PC-9 (cell line): ENCODE data around the gene PNPO. TPM values are rescaled to one million over a fixed set of nuclear protein-coding genes. Genes with fewer than 3 reads are reported as not detected.

Experiments
- BruUV-seq: library from RNA; stranded (reverse); fragments of 400-500 nt; replicated peaks from 2 replicates; lab custom pipeline; 2021; lab: Mats Ljungman, UMichigan
- CTCF ChIA-PET: fragments of 300-600 bp; sonication (Branson Sonifier 250); formaldehyde crosslinking; loops from one replicate; lab custom pipeline; 2022; ENCODE audit warnings: antibody characterized with exemption; lab: Charles Lee
- POLR2A ChIA-PET: fragments of 300-600 bp; sonication (Branson Sonifier 250); formaldehyde crosslinking; loops from one replicate; lab custom pipeline; 2022; ENCODE audit warnings: antibody characterized with exemption; ENCODE audit not compliant: unreplicated experiment; lab: Charles Lee
- DNase-seq, 2 experiments: peaks; one replicate each; pipeline versions ENCODE4 v3.0.0 to v3.0.0-alpha.2; 2015 to 2022; ENCODE audit warnings: mixed read lengths in 1 of 2
- H2AFZ ChIP-seq: fragments of 200-600 bp; sonication (generic); 2 replicates; pipeline ENCODE4 v1.8.1; 2017; ENCODE audit warnings: antibody characterized with exemption
- H3F3A ChIP-seq: fragments of 200-600 bp; sonication (generic); 2 replicates; pipeline ENCODE4 v1.8.1; 2017; ENCODE audit warnings: antibody characterized with exemption, mild to moderate bottlenecking, low read depth; ENCODE audit not compliant: insufficient read depth
- H3K27ac ChIP-seq: fragments of 200-600 bp; sonication (generic); 2 replicates; pipeline ENCODE4 v1.6.1; 2016; ENCODE audit warnings: mixed run types
- H3K27me3 ChIP-seq: fragments of 200-600 bp; sonication (generic); 2 replicates; pipeline ENCODE4 v1.6.1; 2016; ENCODE audit warnings: low read depth, mixed run types; ENCODE audit not compliant: insufficient read depth
- H3K36me3 ChIP-seq: fragments of 200-600 bp; sonication (generic); 2 replicates; pipeline ENCODE4 v1.6.1; 2016; ENCODE audit warnings: low read depth, mixed run types
- H3K4me1 ChIP-seq: fragments of 200-600 bp; sonication (generic); replicated peaks from 2 replicates; pipeline ENCODE4 v1.6.1; 2016; ENCODE audit warnings: mixed run types; ENCODE audit not compliant: insufficient read depth
- H3K4me2 ChIP-seq: fragments of 200-600 bp; sonication (generic); 2 replicates; pipeline ENCODE4 v1.6.1; 2017; ENCODE audit warnings: mixed run types
- H3K4me3 ChIP-seq: fragments of 200-600 bp; sonication (generic); 2 replicates; pipeline ENCODE4 v1.6.1; 2016; ENCODE audit warnings: mixed run types
- H3K79me2 ChIP-seq: fragments of 200-600 bp; sonication (generic); 2 replicates; pipeline ENCODE4 v1.6.1; 2017; ENCODE audit warnings: low read depth, mixed run types
- H3K9me2 ChIP-seq: fragments of 200-600 bp; sonication (generic); 2 replicates; pipeline ENCODE4 v1.8.1; 2017; ENCODE audit warnings: mild to moderate bottlenecking; ENCODE audit not compliant: insufficient read depth
- H3K9me3 ChIP-seq: fragments of 200-600 bp; sonication (generic); 2 replicates; pipeline ENCODE4 v1.8.1; 2016; ENCODE audit warnings: low read depth; ENCODE audit not compliant: insufficient read depth
- H4K20me1 ChIP-seq: fragments of 200-600 bp; sonication (generic); 2 replicates; pipeline ENCODE4 v1.8.1; 2017; ENCODE audit not compliant: insufficient read depth
- EZH2 ChIP-seq: fragments of 200-600 bp; sonication (generic); IDR thresholded peaks from 2 replicates; pipeline ENCODE4 v1.8.0; 2017; ENCODE audit warnings: antibody characterized with exemption, low read depth
- intact Hi-C: fragments of 100-400 bp; cut with micrococcal nuclease; formaldehyde crosslinking; loops from one replicate; pipeline ENCODE4 v1.10.0; 2022; ENCODE audit not compliant: unreplicated experiment
- total RNA-seq: library from RNA; stranded (reverse); gene quantifications from 2 replicates; pipeline ENCODE4 v1.2.3, GENCODE V29; 2021
- TF ChIP-seq, protein P1 (sequence below): fragments of 200-600 bp; sonication (generic); conservative IDR thresholded peaks from 2 replicates; pipeline ENCODE4 v1.6.1; 2017; ENCODE audit warnings: mixed run types, antibody characterized with exemption, mild to moderate bottlenecking, moderate library complexity

The PNPO gene
- total RNA-seq, 1 experiment from 2014 or later, result 40.2 TPM

DNA sequence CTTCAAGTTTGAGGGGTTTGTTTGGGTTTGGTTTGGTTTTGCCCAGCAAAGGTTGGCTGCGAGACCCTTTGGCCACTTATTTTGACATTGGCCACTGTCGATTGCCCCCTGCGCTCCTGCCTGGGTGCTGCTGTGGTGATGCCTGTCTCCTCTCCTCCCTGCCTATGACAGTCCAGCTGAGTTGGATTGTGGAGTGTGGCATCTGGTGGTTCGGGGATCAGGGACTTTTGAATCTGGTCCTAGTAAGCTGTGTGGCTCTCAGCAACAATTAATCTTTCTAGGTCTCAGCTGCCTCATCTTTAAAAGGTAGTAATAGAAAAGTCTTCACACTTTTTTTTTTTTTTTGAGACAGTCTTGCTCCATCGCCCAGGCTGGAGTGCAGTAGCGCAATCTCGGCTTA is 56.7 kb downstream of the PNPO start:
- no peak overlapping the region for H3K4me3 ChIP-seq
- ChIA-PET CTCF (interaction anchor here (0.7 kb wide), 1 partner anchor 280 kb away, joined by 3 read pairs; no protein-coding TSS in a partner anchor), POLR2A (no interaction called here)
- no peaks in the 10 kb centered on the region for H4K20me1 ChIP-seq
- H3K27me3 ChIP-seq, result no peaks in the 10 kb centered on the region
- H3K79me2 ChIP-seq, result no peaks in the 10 kb centered on the region
- H3K4me1 ChIP-seq, result peaks cover 19% of the 10 kb centered on the region
- H3K36me3 ChIP-seq, result no peaks in the 10 kb centered on the region
- H3K27ac ChIP-seq, result no peak overlapping the region
- no peak overlapping the region for H2AFZ ChIP-seq
- H3K9me2 ChIP-seq, result no peaks in the 10 kb centered on the region
- no TSS peak for BruUV-seq
- intact Hi-C loops, result no loop called here
- H3F3A ChIP-seq, result peaks cover 15% of the 10 kb centered on the region; the same call in 1 of the 2 replicates
- no peak overlapping the region for H3K4me2 ChIP-seq
- no peak for DNase-seq
- H3K9me3 ChIP-seq, result no peaks in the 10 kb centered on the region
- TF ChIP-seq, protein P1, sequence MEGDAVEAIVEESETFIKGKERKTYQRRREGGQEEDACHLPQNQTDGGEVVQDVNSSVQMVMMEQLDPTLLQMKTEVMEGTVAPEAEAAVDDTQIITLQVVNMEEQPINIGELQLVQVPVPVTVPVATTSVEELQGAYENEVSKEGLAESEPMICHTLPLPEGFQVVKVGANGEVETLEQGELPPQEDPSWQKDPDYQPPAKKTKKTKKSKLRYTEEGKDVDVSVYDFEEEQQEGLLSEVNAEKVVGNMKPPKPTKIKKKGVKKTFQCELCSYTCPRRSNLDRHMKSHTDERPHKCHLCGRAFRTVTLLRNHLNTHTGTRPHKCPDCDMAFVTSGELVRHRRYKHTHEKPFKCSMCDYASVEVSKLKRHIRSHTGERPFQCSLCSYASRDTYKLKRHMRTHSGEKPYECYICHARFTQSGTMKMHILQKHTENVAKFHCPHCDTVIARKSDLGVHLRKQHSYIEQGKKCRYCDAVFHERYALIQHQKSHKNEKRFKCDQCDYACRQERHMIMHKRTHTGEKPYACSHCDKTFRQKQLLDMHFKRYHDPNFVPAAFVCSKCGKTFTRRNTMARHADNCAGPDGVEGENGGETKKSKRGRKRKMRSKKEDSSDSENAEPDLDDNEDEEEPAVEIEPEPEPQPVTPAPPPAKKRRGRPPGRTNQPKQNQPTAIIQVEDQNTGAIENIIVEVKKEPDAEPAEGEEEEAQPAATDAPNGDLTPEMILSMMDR, result no peak
- TF ChIP-seq EZH2, result no peak

Other genes with a start within 250 kb of the PNPO start
- gene TBKBP1, start 247.4 kb upstream of the PNPO start, total RNA-seq, result 3.3 and 4.9 TPM in 2 replicates
- not detected in 2 replicates for gene TBX21, start 208.3 kb upstream of the PNPO start, total RNA-seq
- 32.2 and 35.9 TPM in 2 replicates for gene OSBPL7, start 119.8 kb upstream of the PNPO start, total RNA-seq
- gene MRPL10, start 110.0 kb upstream of the PNPO start, total RNA-seq, result 50.1 and 63.8 TPM in 2 replicates
- 1.5 and 1.9 TPM in 2 replicates for gene LRRC46, start 109.9 kb upstream of the PNPO start, total RNA-seq
- gene SCRN2, start 100.3 kb upstream of the PNPO start, total RNA-seq, result 31.7 and 43.9 TPM in 2 replicates
- 13.3 and 14.9 TPM in 2 replicates for gene SP6, start 90.4 kb upstream of the PNPO start, total RNA-seq
- 13.5 and 18.0 TPM in 2 replicates for gene SP2, start 45.3 kb upstream of the PNPO start, total RNA-seq
- gene PRR15L, start 16.3 kb downstream of the PNPO start, total RNA-seq, result 5.3 and 6.2 TPM in 2 replicates
- gene CDK5RAP3, start 29.5 kb downstream of the PNPO start, total RNA-seq, result 147 and 195 TPM in 2 replicates
- gene COPZ2, start 96.2 kb downstream of the PNPO start, total RNA-seq, result 2.6 and 2.7 TPM in 2 replicates
- gene NFE2L1, start 106.8 kb downstream of the PNPO start, total RNA-seq, result 85.5 and 91.7 TPM in 2 replicates
- gene CBX1, start 159.9 kb downstream of the PNPO start, total RNA-seq, result 73.6 and 93.9 TPM in 2 replicates
- gene SNX11, start 166.2 kb downstream of the PNPO start, total RNA-seq, result 16.0 and 17.0 TPM in 2 replicates